Measurements from ENCODE around the gene MKS1. TPM values are rescaled to one million over a fixed set of nuclear protein-coding genes. Genes with fewer than 3 reads are reported as not detected.

The MKS1 gene
- total RNA-seq, 6 donors from 2014 or later: 11.7 to 44.0 (median 15.0) TPM

DNA sequence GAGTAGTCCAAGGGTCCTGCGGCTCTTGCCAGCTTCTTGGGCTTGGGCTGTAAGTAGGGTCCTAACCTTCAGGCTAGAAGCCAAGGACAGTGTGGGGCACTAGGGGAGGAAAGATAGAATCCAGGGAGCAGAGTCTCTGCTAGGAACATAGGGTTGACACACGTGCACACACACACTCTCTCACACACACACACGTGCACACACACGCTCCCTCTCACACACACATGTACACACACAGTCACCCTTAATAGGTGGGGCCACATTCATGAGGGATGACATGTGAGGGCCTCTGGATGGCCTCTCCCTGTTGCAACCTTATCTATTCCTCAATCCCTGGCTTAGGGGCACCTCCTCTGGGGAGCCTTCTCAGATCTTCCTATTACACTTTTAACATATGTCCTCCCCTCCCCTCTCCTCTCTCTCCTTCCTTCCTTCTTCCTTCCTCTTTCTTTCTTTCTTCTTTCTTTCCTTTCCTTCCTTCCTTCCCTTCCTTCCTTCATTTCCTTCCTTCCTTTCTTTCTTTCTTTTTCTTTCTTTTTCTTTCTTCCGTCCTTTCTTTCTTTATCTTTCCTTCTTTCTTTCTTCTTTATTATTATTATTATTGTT is 23.4 kb downstream of the MKS1 start:
- TF ChIP-seq, protein P1, sequence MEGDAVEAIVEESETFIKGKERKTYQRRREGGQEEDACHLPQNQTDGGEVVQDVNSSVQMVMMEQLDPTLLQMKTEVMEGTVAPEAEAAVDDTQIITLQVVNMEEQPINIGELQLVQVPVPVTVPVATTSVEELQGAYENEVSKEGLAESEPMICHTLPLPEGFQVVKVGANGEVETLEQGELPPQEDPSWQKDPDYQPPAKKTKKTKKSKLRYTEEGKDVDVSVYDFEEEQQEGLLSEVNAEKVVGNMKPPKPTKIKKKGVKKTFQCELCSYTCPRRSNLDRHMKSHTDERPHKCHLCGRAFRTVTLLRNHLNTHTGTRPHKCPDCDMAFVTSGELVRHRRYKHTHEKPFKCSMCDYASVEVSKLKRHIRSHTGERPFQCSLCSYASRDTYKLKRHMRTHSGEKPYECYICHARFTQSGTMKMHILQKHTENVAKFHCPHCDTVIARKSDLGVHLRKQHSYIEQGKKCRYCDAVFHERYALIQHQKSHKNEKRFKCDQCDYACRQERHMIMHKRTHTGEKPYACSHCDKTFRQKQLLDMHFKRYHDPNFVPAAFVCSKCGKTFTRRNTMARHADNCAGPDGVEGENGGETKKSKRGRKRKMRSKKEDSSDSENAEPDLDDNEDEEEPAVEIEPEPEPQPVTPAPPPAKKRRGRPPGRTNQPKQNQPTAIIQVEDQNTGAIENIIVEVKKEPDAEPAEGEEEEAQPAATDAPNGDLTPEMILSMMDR (IDR thresholded peaks at IDR 0.05): no peak
- TF ChIP-seq POLR2AphosphoS5 (IDR thresholded peaks at IDR 0.05) (no peak), POLR2A (IDR thresholded peaks at IDR 0.05) (no peak), EP300 (IDR thresholded peaks at IDR 0.05) (no peak)
- H3K36me3 ChIP-seq: no peaks in the 10 kb centered on the region
- 84 to 90% methylated on average over 5 of the region's 5 CpGs for WGBS, 2 donors
- ATAC-seq (ENCODE audit: low FRiP score in 2 of 2) (no peak), DNase-seq (no peak)
- no peaks in the 10 kb centered on the region for H3K27me3 ChIP-seq
- no peak overlapping the region for H3K27ac ChIP-seq
- peaks cover 0 to 8% (median 0%) of the 10 kb centered on the region in 4 donors for H3K4me1 ChIP-seq
- H3K9me3 ChIP-seq: no peaks in the 10 kb centered on the region
- no peak overlapping the region for H3K4me3 ChIP-seq

DNA sequence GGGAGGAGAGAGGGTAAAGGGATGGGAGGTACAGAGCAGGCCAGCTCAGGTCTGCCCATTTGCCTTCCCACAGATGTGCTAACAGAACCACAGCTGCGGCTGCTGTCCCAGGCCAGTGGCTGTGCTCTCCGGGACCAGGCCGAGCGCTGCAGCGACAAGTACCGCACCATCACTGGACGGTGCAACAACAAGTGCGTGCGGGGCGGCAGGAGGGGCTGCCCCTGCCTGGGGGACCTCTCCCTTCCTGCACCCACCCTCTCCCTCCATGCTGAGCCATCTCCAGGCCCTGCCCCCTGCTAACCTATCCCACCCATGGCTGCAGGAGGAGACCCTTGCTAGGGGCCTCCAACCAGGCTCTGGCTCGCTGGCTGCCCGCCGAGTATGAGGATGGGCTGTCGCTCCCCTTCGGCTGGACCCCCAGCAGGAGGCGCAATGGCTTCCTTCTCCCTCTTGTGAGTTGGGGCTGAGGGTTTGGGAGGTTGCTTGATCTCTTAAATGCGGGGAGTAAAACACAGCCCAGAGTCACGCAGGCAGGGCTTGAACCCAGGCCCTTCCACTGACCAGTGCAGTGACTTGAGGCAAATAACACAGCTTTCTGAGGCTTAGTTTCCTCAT is 25.3 kb downstream of the MKS1 start:
- WGBS, 2 donors: 70 to 83% methylated on average over 9 to 18 of the region's 18 CpGs
- ATAC-seq (ENCODE audit: low FRiP score in 2 of 2) (no peak), DNase-seq (peak in 1 of 2 donors; percentile 73)
- no peaks in the 10 kb centered on the region for H3K9me3 ChIP-seq
- no peaks in the 10 kb centered on the region for H3K27me3 ChIP-seq
- H3K36me3 ChIP-seq: no peaks in the 10 kb centered on the region
- TF ChIP-seq, protein P1 (IDR thresholded peaks at IDR 0.05): no peak
- TF ChIP-seq POLR2A (IDR thresholded peaks at IDR 0.05) (no peak), EP300 (IDR thresholded peaks at IDR 0.05) (no peak), POLR2AphosphoS5 (IDR thresholded peaks at IDR 0.05) (no peak)
- no peak overlapping the region for H3K4me3 ChIP-seq
- peaks cover 0 to 9% (median 3%) of the 10 kb centered on the region in 4 donors for H3K4me1 ChIP-seq
- no peak overlapping the region for H3K27ac ChIP-seq

DNA sequence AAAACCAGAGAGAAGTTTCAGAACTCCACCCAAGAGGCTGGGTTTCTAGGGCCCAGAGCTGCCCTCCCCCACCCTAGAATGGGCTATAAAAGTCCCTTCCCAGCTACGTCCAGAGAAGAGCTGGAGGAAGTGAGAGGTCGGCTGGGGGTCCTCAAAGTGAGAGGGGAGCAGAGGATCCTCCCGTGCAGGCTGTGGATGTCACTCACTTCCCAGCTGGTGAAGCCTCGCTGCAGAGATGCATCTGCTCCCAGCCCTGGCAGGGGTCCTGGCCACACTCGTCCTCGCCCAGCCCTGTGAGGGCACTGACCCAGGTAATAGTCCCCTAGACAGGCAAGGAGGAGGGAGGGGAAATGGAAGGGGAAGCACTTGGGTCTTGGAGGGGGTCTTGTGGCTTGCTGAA is 26.4 kb downstream of the MKS1 start, which contains the start of gene EPX:
Gene EPX, plus strand, starts transcription at position 115 of the 400 bp plus-strand sequence. Its CDS starts 121 bp downstream, at position 236.
- no peak for DNase-seq
- ATAC-seq (ENCODE audit: low FRiP score in 2 of 2): no peak
- Histone ChIP-seq H3K27ac (no peak within 1 kb of the TSS), H3K4me3 (no peak within 1 kb of the TSS), H3K9me3 (no peaks in the 10 kb centered on the region), H3K36me3 (no peaks in the 10 kb centered on the region), H3K4me1 (peaks cover 0 to 9% (median 3%) of the 10 kb centered on the region in 4 donors), H3K27me3 (no peaks in the 10 kb centered on the region)
- 17 to 41% methylated on average over 3 to 6 of the region's 6 CpGs for WGBS, 2 donors
- no peak for TF ChIP-seq POLR2A (IDR thresholded peaks at IDR 0.05)
- no peak for TF ChIP-seq POLR2AphosphoS5 (IDR thresholded peaks at IDR 0.05)
- TF ChIP-seq EP300 (IDR thresholded peaks at IDR 0.05): no peak
- TF ChIP-seq, protein P1 (IDR thresholded peaks at IDR 0.05): no peak

GRCh38 chr17:58191241-58191896 is 27.7 kb downstream of the MKS1 start:
- Histone ChIP-seq H3K4me3 (no peak overlapping the region), H3K27me3 (no peaks in the 10 kb centered on the region)
- 45 to 52% methylated on average over 12 to 14 of the region's 14 CpGs for WGBS, 2 donors

More at GRCh38 chr17:58191241-58191896, 27.7 kb downstream of the MKS1 start:
- peaks cover 0 to 9% (median 3%) of the 10 kb centered on the region in 4 donors for H3K4me1 ChIP-seq
- no peaks in the 10 kb centered on the region for H3K9me3 ChIP-seq
- ATAC-seq (ENCODE audit: low FRiP score in 2 of 2) (no peak), DNase-seq (no peak)
- no peak overlapping the region for H3K27ac ChIP-seq
- TF ChIP-seq POLR2A (IDR thresholded peaks at IDR 0.05) (no peak), EP300 (IDR thresholded peaks at IDR 0.05) (no peak), POLR2AphosphoS5 (IDR thresholded peaks at IDR 0.05) (no peak)
- TF ChIP-seq, protein P1 (IDR thresholded peaks at IDR 0.05): no peak
- H3K36me3 ChIP-seq: no peaks in the 10 kb centered on the region

All from upper lobe of left lung (tissue), 6 donors.